ENCODE results near the gene CYP2J2.
"Not testable (repeated sequence)": the region's sequence is repeated elsewhere in the genome, so short reads cannot be mapped to it uniquely, and the experiment has no call there.

Gene CYP2J2

GRCh38 chr1:59866462-59866861 is 60.1 kb downstream of the CYP2J2 start:
- DNase-seq (ENCODE audit: low spot score): no peak

- DNase-seq (ENCODE audit: low spot score): no peak
Measured at GRCh38 chr1:59857679-59858354, 68.8 kb downstream of the CYP2J2 start.

GRCh38 chr1:59856725-59857338 is 69.7 kb downstream of the CYP2J2 start:
- no peak for DNase-seq (ENCODE audit: low spot score)

- DNase-seq (ENCODE audit: low spot score): not testable (repeated sequence)
Measured at GRCh38 chr1:59855297-59855696, 71.3 kb downstream of the CYP2J2 start.

DNA sequence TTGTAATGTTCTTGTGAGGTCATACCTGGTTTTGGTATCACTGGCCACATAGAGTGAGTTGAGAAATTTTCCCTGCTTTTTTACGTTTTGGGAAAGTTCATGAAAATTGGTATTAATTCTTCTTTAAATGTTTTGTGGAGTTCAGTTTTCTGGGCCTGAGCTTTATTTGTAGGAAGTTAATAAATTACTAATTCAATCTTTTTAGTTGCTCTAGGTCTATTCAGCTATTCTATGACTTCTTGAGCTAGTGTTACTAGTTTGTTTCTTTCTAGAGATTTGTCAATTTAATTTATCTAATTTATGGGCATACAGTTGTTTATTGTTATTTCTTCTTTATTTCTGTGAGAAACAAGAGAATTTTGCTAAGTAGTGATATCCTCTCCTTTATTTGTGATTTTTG is 74.5 kb downstream of the CYP2J2 start:
- no peak for DNase-seq (ENCODE audit: low spot score)

GRCh38 chr1:59846895-59847282 is 79.7 kb downstream of the CYP2J2 start:
- DNase-seq (ENCODE audit: low spot score): no peak

- no peak for DNase-seq (ENCODE audit: low spot score)
Measured at GRCh38 chr1:59846209-59846894, 80.2 kb downstream of the CYP2J2 start.

DNA sequence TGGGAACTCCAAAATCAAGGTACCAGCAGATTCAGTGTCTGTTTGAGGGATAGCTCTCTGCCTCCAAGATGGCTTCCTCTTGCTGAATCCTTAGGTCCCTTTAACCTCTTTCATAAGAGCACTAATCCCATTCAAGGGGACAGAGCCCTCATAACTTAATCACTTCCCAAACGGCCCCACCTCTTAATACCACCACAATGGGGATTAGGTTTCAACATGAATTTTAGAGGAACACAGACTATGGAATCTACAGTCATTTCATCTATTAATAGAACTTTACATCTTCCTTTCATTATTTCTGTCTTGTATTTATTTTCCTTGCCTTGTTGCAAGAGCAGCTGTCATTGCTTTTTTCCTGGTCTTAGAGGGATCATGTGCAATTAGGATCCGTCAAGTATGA is 81.5 kb downstream of the CYP2J2 start:
- DNase-seq (ENCODE audit: low spot score): no peak
